Activated CD4-positive, CD25-positive, alpha-beta regulatory T cell treated with anti-CD3 and anti-CD28 coated beads, Interleukin-2, amount 50 U/mL, for 24 hours (primary cell): ENCODE measurements around the gene DPPA5.
"Not testable (repeated sequence)": the region's sequence is repeated elsewhere in the genome, so short reads cannot be mapped to it uniquely, and the experiment has no call there.

ENCODE experiments used
- ATAC-seq, 2 donors: fragments of 150-1000 bp; cut with Tn5 transposase; one replicate each; pipeline ENCODE4 v1.10.0; 2021; ENCODE audit warnings: mild to moderate bottlenecking in 1 of 2, moderate library complexity in 1 of 2

DPPA5 gene

GRCh38 chr6:73363537-73363875 is 9.4 kb upstream of the DPPA5 start:
- ATAC-seq = no peak

- no peak for ATAC-seq
These were observed 8.9 kb upstream of the DPPA5 start for GRCh38 chr6:73362869-73363536.

- no peak for ATAC-seq
These were observed 8.3 kb upstream of the DPPA5 start, which contains the start of gene KHDC3L for GRCh38 chr6:73362358-73362757. Gene KHDC3L, plus strand, starts transcription at chr6:73362658. Its CDS starts 72 bp downstream, at chr6:73362730.

- no peak for ATAC-seq
These were observed 4.8 kb downstream of the DPPA5 start for GRCh38 chr6:73349311-73349710.

- no peak for ATAC-seq
These were observed 5.4 kb downstream of the DPPA5 start for GRCh38 chr6:73348550-73349204.

GRCh38 chr6:73343164-73343563 is 10.9 kb downstream of the DPPA5 start:
- no peak for ATAC-seq

GRCh38 chr6:73342174-73342573 is 11.9 kb downstream of the DPPA5 start:
- no peak for ATAC-seq

- ATAC-seq = no peak
These were observed 12.7 kb downstream of the DPPA5 start for GRCh38 chr6:73341335-73341734.

- ATAC-seq = no peak
These were observed 14.0 kb downstream of the DPPA5 start for GRCh38 chr6:73340048-73340447.

GRCh38 chr6:73339340-73339739 is 14.7 kb downstream of the DPPA5 start:
- ATAC-seq = no peak

- no peak for ATAC-seq
These were observed 24.9 kb downstream of the DPPA5 start for GRCh38 chr6:73329201-73329600.

GRCh38 chr6:73328790-73329189 is 25.3 kb downstream of the DPPA5 start:
- ATAC-seq = no peak

GRCh38 chr6:73325656-73326055 is 28.4 kb downstream of the DPPA5 start:
- ATAC-seq = no peak

- no peak for ATAC-seq
These were observed 30.8 kb downstream of the DPPA5 start for GRCh38 chr6:73323323-73323722.

- no peak for ATAC-seq
These were observed 39.2 kb downstream of the DPPA5 start for GRCh38 chr6:73314577-73315492.

GRCh38 chr6:73310503-73310845 is 43.6 kb downstream of the DPPA5 start:
- ATAC-seq = not testable (repeated sequence)

GRCh38 chr6:73309785-73310502 is 44.1 kb downstream of the DPPA5 start:
- peak; percentile 91 to 96 for ATAC-seq

- ATAC-seq = no peak
These were observed 44.6 kb downstream of the DPPA5 start for GRCh38 chr6:73309535-73309784.

- ATAC-seq = no peak
These were observed 45.2 kb downstream of the DPPA5 start for GRCh38 chr6:73308712-73309534.

- ATAC-seq = not testable (repeated sequence)
These were observed 50.3 kb downstream of the DPPA5 start for GRCh38 chr6:73303773-73304172.
